AG04449 (cell line): ENCODE measurements around the gene PBX3.
A peak's percentile ranks its signal among the peaks of the same experiment; 100 is the strongest.

Source experiments
- CTCF ChIA-PET: fragments of 350-600 bp; formaldehyde crosslinking; extraction: SDS; loops from one replicate; lab custom pipeline; 2021; ENCODE audit warnings: antibody characterized with exemption; lab: Yijun Ruan, JAX
- POLR2A ChIA-PET: fragments of 400-600, 350-600 bp; formaldehyde crosslinking; extraction: SDS; loops from one replicate; lab custom pipeline; 2020; ENCODE audit warnings: antibody characterized with exemption, inconsistent platforms; lab: Yijun Ruan, JAX
- DNase-seq: peaks from one replicate; pipeline ENCODE4 v3.0.0-alpha.2; 2010; ENCODE audit warnings: low read depth, low spot score
- H3K4me3 ChIP-seq: 2 replicates; pipeline ENCODE4 v1.5.1; 2011; ENCODE audit warnings: low read depth, mild to moderate bottlenecking, control low read depth, low read length
- CTCF ChIP-seq: IDR thresholded peaks from one replicate; pipeline ENCODE4 v1.5.1; 2011; ENCODE audit warnings: mild to moderate bottlenecking, moderate library complexity, low read length, control low read depth, inconsistent platforms; ENCODE audit not compliant: insufficient read depth; ENCODE audit errors: missing control alignments

The PBX3 gene

DNA sequence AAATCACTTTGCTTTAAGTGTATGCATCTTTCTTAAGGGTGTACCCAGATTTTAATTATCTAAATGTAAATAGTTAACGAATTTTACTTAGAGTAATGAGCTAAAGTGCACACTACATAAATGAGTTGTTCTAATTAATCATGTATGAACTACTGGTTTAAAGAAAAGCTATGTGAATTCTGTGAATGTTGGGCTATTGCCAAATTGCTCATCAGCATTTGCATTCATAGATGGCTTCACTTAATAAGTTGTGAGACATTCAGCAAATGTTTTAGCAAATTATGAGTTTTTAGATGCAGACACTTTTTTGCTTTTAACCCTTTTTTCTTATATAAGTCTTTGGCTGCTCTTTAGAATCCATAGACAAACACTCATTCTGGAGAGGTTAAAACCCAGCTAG is 175.7 kb downstream of the PBX3 start:
- ChIA-PET CTCF (interaction anchor here (1.2 kb wide), 2 partner anchors 9 to 14 kb away, joined by 3 to 4 read pairs; no protein-coding TSS in a partner anchor), POLR2A (no interaction called here)
- H3K4me3 ChIP-seq = no peak overlapping the region
- TF ChIP-seq CTCF = no peak
- DNase-seq = no peak

DNA sequence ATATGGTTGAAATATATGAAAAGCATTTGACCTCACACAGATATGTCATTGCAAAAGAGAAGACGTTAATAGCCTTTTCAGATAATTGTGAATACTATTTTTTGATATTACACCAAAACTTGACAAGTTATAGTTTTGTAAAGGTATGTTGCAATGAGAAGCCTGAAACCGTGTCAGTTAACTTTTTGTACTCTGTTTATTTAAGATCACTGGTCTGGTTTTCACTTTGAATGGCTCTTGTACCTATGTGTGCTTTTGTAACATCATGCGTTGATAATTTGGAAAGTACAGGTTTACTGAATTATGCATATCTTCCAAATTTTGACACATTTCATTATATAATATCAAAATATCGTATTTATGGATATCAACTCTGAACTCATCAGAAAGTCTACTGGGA is 177.2 kb downstream of the PBX3 start:
- ChIA-PET CTCF (no interaction called here), POLR2A (no interaction called here)
- H3K4me3 ChIP-seq = no peak overlapping the region
- no peak for TF ChIP-seq CTCF
- DNase-seq = no peak

- TF ChIP-seq CTCF = no peak
- POLR2A ChIA-PET = no interaction called here
- H3K4me3 ChIP-seq = no peak overlapping the region
- no peak for DNase-seq
- CTCF ChIA-PET = no interaction called here
Measured at GRCh38 chr9:125926936-125927335, 179.8 kb downstream of the PBX3 start.

DNA sequence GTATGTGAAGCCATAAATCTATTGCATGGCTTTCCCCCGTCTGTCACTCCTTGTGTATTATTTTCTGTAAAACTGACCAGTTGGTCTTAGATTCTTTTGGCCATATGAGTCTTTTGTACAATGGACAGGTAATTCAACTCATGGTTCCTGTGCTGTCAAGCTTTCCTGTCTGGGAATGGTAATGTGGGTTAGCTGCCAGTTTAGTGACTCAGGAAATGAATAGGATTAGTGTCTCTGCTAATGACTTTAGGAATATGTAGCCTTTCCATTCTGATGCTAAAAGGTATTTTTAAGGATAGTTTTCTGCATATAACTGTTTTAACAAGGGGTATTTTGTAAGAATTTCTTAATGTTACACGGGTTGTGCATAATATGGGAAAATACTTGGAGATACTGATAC is 182.7 kb downstream of the PBX3 start:
- ChIA-PET CTCF (interaction anchor here (0.9 to 1.7 kb wide), 4 partner anchors 10 to 522 kb away, joined by 3 to 5 read pairs (median 4); no protein-coding TSS in a partner anchor), POLR2A (no interaction called here)
- DNase-seq = no peak
- no peak for TF ChIP-seq CTCF
- H3K4me3 ChIP-seq = no peak overlapping the region

- no peak for TF ChIP-seq CTCF
- no peak for DNase-seq
- no peak overlapping the region for H3K4me3 ChIP-seq
- ChIA-PET CTCF (interaction anchor here (1.0 to 1.2 kb wide), 2 partner anchors 8 to 524 kb away, joined by 4 read pairs; no protein-coding TSS in a partner anchor), POLR2A (no interaction called here)
Measured at GRCh38 chr9:125931211-125931610, 184.0 kb downstream of the PBX3 start.

DNA sequence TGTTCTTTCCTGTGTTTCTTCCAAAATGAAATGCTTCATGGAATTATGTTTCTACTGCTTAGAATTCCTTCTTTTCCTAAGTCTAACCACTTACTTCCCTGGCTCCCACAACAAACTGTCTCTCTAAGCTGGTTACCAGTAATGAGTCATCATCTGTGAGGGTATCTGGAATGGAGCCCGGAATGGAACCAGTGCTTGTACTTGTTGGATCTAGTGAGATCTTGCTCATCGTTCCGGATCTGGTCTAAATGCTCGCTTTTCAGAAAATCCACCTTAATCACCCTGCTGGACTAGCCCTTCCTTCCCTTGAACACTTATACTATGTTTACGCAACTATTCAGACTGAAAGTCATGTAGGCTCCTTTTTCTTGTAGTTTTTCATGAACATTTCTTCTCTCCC is 184.8 kb downstream of the PBX3 start:
- ChIA-PET CTCF (interaction anchor here (1.0 kb wide), 1 partner anchor 9 kb away, joined by 4 read pairs; no protein-coding TSS in a partner anchor), POLR2A (no interaction called here)
- peak; percentile 97 for DNase-seq
- no peak for TF ChIP-seq CTCF
- no peak overlapping the region for H3K4me3 ChIP-seq
